CD4-positive, alpha-beta T cell treated with Interleukin-4 for 4 hours (primary cell): ENCODE results near the gene MICAL3.

Experiments
- DNase-seq: peaks from one replicate; pipeline ENCODE4 v3.0.0-alpha.2; 2020

MICAL3 gene

GRCh38 chr22:17906978-17907747 is 117.2 kb downstream of the MICAL3 start:
- no peak for DNase-seq

- no peak for DNase-seq
Observed at GRCh38 chr22:17905445-17905844, 118.9 kb downstream of the MICAL3 start.

- no peak for DNase-seq
Observed at GRCh38 chr22:17903564-17904295, 120.6 kb downstream of the MICAL3 start.

GRCh38 chr22:17902960-17903359 is 121.4 kb downstream of the MICAL3 start:
- no peak for DNase-seq

GRCh38 chr22:17898375-17898774 is 126.0 kb downstream of the MICAL3 start:
- DNase-seq: no peak

GRCh38 chr22:17897858-17898257 is 126.5 kb downstream of the MICAL3 start:
- no peak for DNase-seq

- no peak for DNase-seq
Observed at GRCh38 chr22:17897426-17897825, 126.9 kb downstream of the MICAL3 start.

- no peak for DNase-seq
Observed at GRCh38 chr22:17896586-17896985, 127.8 kb downstream of the MICAL3 start.

GRCh38 chr22:17893900-17894535 is 130.3 kb downstream of the MICAL3 start:
- no peak for DNase-seq

- DNase-seq: no peak
Observed at GRCh38 chr22:17892376-17892775, 132.0 kb downstream of the MICAL3 start.

GRCh38 chr22:17891481-17892167 is 132.7 kb downstream of the MICAL3 start:
- no peak for DNase-seq

- DNase-seq: no peak
Observed at GRCh38 chr22:17890892-17891291, 133.5 kb downstream of the MICAL3 start.

GRCh38 chr22:17890245-17890671 is 134.1 kb downstream of the MICAL3 start:
- no peak for DNase-seq

- DNase-seq: no peak
Observed at GRCh38 chr22:17888855-17889254, 135.5 kb downstream of the MICAL3 start.

GRCh38 chr22:17888439-17888838 is 135.9 kb downstream of the MICAL3 start:
- DNase-seq: no peak

- DNase-seq: no peak
Observed at GRCh38 chr22:17884893-17885292, 139.5 kb downstream of the MICAL3 start.

GRCh38 chr22:17884084-17884483 is 140.3 kb downstream of the MICAL3 start:
- DNase-seq: no peak

- no peak for DNase-seq
Observed at GRCh38 chr22:17883356-17883755, 141.0 kb downstream of the MICAL3 start.

GRCh38 chr22:17882727-17883126 is 141.6 kb downstream of the MICAL3 start:
- no peak for DNase-seq

- DNase-seq: no peak
Observed at GRCh38 chr22:17882162-17882561, 142.2 kb downstream of the MICAL3 start.

GRCh38 chr22:17881366-17881765 is 143.0 kb downstream of the MICAL3 start:
- no peak for DNase-seq

GRCh38 chr22:17880468-17880867 is 143.9 kb downstream of the MICAL3 start:
- DNase-seq: no peak

GRCh38 chr22:17880020-17880419 is 144.3 kb downstream of the MICAL3 start:
- DNase-seq: no peak
